Stimulated activated CD8-positive, alpha-beta memory T cell treated with anti-CD3 and anti-CD28 coated beads, Interleukin-12 subunit alpha, Interleukin-12 subunit beta, amount 100 ng/mL, for 1 hour (primary cell): Measurements from ENCODE around the gene TSC22D1.
"Not testable (repeated sequence)": the region's sequence is repeated elsewhere in the genome, so short reads cannot be mapped to it uniquely, and the experiment has no call there.

Experiments
- DNase-seq: peaks from one replicate; pipeline ENCODE4 v3.0.0-alpha.2; 2020; ENCODE audit warnings: low read depth

TSC22D1 gene

GRCh38 chr13:44573071-44573470, 3.1 kb downstream of the TSC22D1 start:
- DNase-seq, result no peak

- DNase-seq, result no peak
Observed at GRCh38 chr13:44566601-44567000, 9.5 kb downstream of the TSC22D1 start.

GRCh38 chr13:44565881-44566280, 10.2 kb downstream of the TSC22D1 start:
- DNase-seq, result no peak

GRCh38 chr13:44564936-44565335, 11.2 kb downstream of the TSC22D1 start:
- no peak for DNase-seq

GRCh38 chr13:44562853-44563252, 13.3 kb downstream of the TSC22D1 start:
- DNase-seq, result not testable (repeated sequence)

- DNase-seq, result no peak
Observed at GRCh38 chr13:44561351-44561750, 14.8 kb downstream of the TSC22D1 start.

GRCh38 chr13:44557986-44558385, 18.1 kb downstream of the TSC22D1 start:
- no peak for DNase-seq

- no peak for DNase-seq
Observed at GRCh38 chr13:44555207-44555606, 20.9 kb downstream of the TSC22D1 start.

GRCh38 chr13:44549476-44549875, 26.7 kb downstream of the TSC22D1 start:
- DNase-seq, result no peak

GRCh38 chr13:44546164-44546563, 30.0 kb downstream of the TSC22D1 start:
- no peak for DNase-seq

- DNase-seq, result no peak
Observed at GRCh38 chr13:44543369-44543768, 32.8 kb downstream of the TSC22D1 start.

GRCh38 chr13:44542361-44542760, 33.8 kb downstream of the TSC22D1 start:
- no peak for DNase-seq

- no peak for DNase-seq
Observed at GRCh38 chr13:44541601-44542000, 34.5 kb downstream of the TSC22D1 start.

- DNase-seq, result no peak
Observed at GRCh38 chr13:44540761-44541434, 35.2 kb downstream of the TSC22D1 start.

- DNase-seq, result no peak
Observed at GRCh38 chr13:44537248-44537647, 38.9 kb downstream of the TSC22D1 start.

- DNase-seq, result no peak
Observed at GRCh38 chr13:44523146-44524015, 52.7 kb downstream of the TSC22D1 start.

GRCh38 chr13:44519642-44520041, 56.5 kb downstream of the TSC22D1 start:
- DNase-seq, result no peak

GRCh38 chr13:44516771-44517170, 59.4 kb downstream of the TSC22D1 start:
- no peak for DNase-seq

- DNase-seq, result no peak
Observed at GRCh38 chr13:44514278-44514677, 61.9 kb downstream of the TSC22D1 start.

GRCh38 chr13:44509853-44510252, 66.3 kb downstream of the TSC22D1 start:
- DNase-seq, result not testable (repeated sequence)

GRCh38 chr13:44508562-44509077, 67.5 kb downstream of the TSC22D1 start:
- no peak for DNase-seq

GRCh38 chr13:44507639-44508038, 68.5 kb downstream of the TSC22D1 start:
- DNase-seq, result no peak

- no peak for DNase-seq
Observed at GRCh38 chr13:44506719-44507118, 69.4 kb downstream of the TSC22D1 start.
